Skin of body (tissue), 2 donors: Measurements from ENCODE around the gene C3orf85. TPM values are rescaled to one million over a fixed set of nuclear protein-coding genes. Genes with fewer than 3 reads are reported as not detected.
A peak's percentile ranks its signal among the peaks of the same experiment; 100 is the strongest.
"Not testable (repeated sequence)": the region's sequence is repeated elsewhere in the genome, so short reads cannot be mapped to it uniquely, and the experiment has no call there.

ENCODE experiments used
- DNase-seq: peaks from one replicate; lab custom pipeline; 2025; lab: John Stamatoyannopoulos, UW
- total RNA-seq: library from RNA; depleted of rRNA; stranded (reverse); fragments of >200 nt; gene quantifications from one replicate; pipeline ENCODE4 v1.2.3, GENCODE V29; 2014

C3orf85 gene, protein sequence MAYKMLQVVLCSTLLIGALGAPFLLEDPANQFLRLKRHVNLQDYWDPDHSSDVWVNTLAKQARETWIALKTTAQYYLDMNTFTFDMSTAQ
- not detected for total RNA-seq

DNA sequence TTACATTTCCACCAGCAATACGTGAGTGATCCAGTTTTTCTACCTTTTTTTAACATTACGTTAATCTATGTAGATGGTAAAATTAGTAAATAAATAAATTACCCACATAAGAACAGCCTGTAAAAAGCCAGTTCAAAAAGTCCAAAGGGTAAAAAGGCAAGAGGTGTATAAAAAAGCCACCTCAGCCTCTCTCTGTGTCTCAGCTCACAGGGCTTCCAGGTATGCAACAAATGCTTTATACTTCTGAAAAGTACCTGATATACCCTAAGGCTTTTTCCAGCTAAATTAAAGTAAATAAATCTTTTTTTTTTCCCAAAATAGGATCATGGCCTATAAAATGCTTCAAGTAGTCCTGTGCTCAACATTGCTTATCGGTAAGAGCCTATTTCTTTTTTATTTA is at the start of gene C3orf85:
Gene C3orf85 (plus strand): TSS at position 197 of the 400 bp plus-strand sequence. CDS start 129 bp downstream, at position 326.
- DNase-seq: no peak

DNA sequence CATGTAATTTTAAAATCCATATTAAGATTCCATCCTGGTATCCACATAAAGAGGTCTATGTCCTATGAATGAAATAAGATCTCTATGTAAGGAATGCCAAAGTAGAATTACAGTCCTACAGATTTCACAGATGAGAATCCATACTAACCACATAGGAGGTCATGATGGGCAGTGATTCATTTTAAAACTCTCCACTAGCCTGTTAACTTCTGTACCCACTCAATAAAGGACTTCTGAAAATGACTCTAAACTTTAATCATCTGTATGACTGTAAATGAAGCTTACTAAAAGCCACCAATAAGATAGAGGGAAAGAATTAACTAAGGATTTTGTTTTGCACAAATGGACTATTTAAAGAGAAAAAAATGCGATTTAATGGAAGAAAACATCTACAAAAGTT is 47.3 kb upstream of the C3orf85 start:
- DNase-seq: no peak

DNA sequence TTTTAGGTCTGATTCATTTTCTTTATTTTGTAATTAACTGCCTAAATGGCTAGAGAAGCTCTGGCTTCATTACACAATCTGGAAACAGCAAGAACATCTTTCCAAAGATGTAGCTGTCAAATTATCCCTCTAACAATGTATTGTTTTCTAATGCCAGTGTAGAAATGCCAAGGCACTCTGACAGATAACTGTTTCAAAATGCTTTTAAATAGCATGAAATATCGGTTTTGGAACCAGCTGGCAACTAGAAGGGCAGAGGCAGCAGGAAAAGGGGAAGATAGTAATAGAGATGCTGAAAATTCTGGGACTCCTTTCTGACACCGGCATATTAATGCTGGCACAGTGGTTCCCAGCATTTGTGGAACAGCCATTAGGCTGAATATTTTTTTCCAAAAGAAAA is 44.7 kb upstream of the C3orf85 start:
- no peak for DNase-seq

DNA sequence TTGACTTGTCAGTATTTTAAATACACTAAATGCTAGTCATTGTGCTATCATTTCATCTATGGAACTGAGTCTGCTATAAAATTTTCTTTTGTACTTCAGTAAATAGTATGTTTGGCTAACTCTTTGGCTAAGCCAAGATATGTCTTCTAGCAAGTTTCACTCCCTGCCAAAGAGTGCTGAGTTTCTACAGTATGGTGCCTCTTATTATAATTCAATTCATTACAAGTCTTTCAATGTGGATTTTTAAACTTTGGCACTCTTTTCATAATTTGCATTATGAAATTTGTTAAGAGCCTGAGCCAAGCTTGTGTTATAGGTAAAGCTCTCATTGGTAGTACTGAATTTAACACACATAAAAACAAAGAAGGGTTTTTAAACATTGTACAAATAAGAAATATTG is 43.0 kb upstream of the C3orf85 start:
- DNase-seq: no peak

DNA sequence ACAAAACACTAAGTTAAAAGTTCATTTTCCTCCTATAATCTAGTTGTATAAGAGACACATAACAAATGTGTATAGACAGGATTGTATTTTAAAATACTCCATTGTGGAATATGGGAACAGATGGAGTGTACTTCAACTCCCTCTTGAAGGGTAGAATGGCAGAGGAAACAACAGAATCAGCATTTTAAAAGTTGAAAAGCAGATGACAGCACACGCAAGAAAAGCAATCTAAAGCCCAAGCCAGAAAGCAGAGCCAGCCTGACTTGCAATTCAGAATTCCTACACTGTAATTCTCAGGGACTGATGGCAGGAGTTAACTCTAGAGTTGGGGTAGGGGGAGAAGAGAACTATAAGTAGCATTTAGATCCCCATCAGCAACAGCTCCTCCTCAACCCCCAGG is 41.4 kb upstream of the C3orf85 start:
- no peak for DNase-seq

DNA sequence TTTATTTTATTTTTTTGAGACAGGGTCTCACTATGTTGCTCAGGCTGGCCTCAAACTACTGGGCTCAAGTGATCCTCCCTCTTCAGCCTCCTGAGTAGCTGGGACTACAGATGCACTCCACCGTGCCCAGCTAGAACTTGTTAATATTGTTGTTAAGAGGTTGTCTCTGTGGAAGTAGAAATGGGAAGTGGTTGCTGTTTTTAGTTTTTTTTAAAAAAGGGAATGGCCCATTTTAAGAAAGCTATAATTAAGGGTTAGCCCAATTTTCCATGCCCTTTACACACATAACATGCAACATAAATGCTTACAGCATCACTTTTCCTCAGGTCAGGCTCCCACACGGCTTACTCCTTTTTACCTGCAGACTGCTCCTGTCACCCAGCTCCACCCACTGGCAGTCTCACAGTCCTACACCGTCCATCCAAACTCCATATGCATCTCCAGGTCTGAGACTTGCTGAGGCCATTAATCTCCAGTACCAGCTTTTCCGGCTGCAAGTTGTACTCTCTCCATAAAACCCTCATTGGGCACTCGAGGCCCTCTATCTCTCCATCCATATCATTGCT is 38.4 kb upstream of the C3orf85 start:
- no peak for DNase-seq

DNA sequence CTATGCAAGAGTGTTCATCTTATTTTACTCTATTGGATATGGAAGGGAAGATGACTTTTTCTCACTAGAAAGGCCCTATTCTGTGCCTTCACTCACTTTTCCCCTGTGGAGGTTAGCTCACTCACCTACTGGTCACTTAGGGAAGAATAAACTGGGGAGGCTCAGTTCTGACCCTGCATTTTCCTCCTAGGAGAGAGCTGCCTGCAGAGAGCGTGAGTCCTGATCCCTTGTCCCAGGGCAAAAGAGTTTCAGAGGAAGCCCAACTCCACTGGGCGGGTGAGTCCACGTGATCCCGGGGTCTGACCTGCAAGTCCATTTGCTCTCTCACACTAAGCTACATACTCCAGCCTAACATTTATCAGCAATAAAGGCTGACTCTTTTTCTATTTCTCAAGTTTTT is 26.9 kb upstream of the C3orf85 start:
- no peak for DNase-seq

DNA sequence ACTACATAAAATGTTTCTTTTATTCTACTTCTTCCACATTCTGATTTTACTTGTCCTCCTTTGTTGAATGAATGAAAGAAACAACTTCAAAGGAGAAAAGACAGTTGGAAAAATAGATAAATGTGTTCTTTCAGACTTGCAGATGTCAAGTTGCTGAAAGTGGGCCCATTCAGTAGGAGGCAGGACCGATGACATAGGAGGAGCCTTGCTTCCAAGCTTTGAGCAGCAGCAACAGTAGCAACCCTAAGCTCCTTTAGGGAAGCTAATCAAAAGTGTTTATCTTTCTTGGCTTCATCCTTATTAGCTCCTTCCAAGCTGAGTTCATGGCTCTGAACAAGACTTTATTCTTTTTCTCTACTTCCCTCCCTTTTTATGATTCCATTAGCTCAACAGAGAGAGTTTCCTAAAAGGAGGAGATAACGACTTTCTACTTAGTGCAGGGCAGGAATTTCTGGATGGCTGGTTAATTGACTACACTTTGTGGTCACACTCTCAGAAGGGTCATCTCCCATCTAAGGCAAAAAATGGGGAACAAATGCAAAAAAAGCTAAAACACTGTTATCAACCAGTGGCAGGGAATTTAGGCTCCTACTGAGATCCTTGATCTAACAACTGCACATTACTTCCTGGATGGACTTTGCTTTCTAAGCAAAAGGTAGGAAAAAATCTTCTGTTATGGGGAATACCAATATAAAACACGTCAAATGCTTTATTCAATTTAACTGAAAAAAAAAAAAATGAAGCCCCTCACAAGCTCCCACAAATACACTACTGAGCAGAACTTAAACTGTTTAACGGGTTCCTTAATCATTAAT is 23.4 kb upstream of the C3orf85 start:
- DNase-seq: no peak

DNA sequence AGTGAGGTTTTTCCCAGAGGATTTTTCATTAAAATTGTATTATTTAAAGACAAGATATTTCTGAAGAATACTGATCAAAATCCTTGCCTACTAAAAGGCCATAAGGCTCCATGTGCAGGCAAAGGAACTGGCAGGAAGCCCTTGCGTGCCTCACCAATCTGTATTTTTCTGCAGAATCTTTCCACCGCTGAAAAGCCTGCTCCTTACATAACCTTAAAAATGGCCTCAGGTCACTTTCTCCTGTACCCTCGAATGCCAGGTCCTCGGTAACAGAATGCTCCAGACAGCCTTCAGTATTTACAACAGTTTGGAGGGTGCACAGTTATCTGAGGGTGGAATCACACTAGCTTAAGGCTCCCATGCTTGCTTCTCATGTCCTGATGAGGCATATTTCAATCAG is 21.8 kb upstream of the C3orf85 start:
- DNase-seq: no peak

DNA sequence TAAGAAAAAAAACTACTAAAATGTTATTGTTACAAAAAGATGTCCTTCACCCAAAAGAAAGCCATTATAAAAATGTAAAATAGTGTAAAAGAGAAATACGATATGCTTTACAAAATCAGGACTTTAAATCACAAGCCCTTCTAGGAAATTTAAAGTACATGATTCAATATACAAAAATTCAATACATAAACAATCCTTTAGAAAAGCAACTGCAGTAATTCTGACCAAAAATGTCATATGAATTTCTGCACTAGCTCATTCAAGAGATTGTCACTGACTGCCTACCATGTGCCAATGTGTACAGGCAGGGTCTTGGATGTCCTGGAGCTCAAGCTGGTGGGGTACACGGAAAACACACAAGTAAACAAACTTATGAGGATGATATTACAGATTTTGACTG is 21.1 kb upstream of the C3orf85 start:
- DNase-seq: no peak

DNA sequence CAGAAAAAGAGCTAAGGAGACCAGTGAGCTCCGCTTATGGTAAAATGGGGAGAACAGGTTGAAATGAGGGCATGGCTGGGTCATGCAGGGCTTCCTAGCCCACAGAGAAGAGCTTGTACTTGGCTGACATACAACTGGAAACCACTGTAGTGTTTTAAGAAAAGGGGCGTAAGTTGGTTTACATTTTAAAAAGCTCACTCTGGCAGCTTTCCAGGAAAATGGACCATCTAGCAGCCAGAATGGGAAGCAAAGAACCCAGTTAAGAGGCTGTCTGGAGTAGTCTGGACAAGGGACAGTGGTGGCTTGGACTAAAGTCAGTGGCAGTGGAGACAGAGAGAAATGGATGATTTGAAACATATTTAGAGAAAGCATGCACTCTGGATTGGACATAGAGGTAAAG is 20.5 kb upstream of the C3orf85 start:
- DNase-seq: no peak

DNA sequence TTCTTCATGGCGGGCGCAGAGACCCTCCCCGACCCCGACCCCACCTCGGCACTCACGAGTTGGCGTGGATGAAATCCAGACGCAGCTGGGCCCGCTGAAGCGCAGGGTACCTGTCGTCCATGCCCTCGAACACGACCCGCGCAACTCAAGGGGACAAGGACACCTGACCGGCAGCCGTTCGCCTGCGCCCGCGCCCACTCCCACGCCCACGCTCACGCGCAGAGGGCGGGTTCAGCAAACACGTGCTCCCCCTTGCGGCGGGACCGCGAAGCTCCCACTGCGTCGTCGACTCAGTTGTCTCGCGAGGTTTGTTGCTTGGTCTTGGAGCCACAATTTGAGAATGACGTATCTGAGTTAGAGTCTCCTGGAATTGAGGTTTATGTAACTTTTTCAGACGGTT is 18.6 kb upstream of the C3orf85 start, which contains the start of gene MORC1:
Gene MORC1 (minus strand): TSS at position 196 of the 400 bp plus-strand sequence. CDS start 75 bp downstream, at position 121.
- no peak for DNase-seq

DNA sequence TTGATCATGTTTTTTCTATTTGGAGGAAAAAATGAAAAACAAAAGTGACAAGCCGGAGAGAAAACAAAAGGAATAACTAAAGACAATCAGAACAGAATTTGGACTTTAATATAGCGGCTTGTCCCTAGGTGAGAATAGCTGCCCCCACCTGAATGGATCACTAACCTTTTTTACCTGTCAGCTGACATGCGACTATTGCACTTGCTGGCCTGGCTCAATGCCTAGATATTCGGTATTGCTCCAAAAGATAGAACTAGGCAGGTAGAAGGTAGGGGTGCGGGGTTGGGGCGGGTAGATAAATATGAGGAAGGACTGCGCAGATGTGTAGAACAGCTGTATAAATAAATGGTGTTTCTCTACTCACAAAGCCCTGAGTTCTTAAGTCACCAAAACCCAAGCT is 17.9 kb upstream of the C3orf85 start:
- no peak for DNase-seq

DNA sequence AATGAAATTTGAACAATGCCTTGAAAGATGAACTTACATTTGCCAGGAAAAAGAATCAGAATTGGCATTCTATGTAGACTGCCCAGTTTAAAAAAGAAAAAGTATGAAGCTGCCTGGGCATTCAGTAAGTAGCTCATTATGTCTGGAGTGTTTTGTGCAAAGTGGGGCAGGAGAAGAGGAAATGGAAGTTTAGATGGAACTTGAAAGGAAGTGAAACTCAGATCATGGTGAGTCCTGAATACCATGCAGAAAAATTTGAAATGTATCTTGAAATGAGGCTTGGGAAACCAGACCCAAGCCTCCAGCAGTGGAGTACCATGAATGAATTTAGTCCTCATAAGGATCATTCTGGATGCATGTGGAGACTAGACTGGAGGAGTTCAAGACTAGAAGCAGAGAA is 13.8 kb upstream of the C3orf85 start:
- DNase-seq: no peak

DNA sequence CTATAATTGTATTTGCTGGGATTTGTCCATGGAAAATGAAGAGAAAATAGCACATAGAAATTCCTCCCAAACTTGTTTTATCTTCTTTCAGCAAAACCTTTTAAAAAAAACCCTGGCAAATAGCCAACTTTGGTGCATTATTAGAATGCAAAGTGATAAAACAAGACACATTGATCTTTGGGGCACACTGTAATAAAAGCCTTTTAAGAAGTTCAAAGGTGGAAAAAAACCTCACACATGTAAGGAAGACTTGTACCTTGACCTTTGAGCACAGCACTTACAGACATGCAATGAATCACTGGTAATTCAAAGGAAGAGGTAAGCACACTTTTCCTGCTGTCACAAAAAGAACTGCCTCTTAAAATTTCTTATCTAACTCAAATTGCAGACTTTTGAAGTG is 10.6 kb upstream of the C3orf85 start:
- DNase-seq: no peak

DNA sequence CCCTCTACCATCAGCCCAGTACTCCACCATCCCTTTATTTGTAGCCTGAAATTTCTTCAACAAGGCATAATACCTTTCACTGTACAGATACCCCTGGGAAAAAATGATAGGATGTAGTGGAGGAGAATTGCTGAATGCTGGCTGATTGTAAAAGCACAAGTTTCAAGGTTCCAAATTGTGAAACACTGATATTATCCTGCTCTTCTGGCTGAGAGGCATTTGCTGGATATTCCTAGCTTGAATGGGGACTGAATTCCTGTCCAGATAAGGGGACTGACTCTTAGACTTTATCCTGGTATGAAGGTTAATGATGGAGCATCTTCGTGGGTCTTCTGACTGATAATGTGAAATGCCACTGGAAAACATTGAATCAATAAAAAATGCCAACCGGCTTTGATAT is 9.0 kb upstream of the C3orf85 start:
- no peak for DNase-seq

DNA sequence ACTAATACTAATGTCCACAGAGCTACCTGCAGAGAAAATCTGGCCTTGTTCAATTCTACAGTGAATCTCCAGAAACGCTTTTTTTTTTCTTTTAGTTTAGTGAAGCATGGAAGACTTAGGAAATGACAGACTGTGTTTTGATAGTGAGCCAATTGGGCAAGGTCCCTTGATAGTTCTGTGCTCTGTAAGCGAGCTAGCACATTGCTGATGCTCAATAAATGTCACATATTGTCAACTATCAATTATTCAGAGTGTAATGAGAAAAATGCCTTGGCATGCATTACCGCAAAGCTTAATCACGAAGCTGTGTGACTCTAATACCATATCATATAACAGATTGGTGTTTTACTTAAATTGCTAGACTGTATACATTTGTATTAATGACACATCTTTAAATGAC is 5.2 kb upstream of the C3orf85 start:
- DNase-seq: peak; percentile 21

DNA sequence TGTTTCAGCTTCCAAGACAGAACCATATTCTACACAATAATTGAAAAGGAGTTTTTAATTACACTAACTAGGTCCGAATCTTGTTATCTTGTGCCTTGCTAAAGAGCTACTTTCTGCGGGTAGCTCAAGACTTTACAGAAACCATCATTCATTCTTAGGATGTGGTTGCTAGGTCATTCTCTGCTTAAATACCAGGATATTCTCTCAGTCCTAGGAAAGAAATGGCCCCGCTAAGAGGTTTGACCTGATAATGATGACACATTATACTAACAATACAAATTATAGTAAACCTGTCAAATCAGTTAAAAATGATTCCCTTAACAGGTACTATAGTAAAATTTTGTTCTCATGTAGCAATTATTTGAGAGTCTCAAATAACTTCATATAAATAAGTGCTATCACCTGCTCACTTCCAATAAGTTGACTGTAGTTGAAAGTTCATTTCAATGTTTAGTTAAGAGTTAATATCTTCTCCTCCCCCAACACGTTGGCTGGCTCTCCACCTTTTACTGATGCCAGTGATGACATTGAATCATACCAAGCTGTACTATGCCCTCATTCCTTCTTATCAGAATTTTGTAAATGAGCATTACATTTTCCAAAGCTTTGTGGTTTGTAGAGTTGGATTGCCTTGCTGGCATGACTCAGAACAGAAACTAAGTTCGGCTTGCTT is 3.6 kb upstream of the C3orf85 start:
- DNase-seq: no peak

DNA sequence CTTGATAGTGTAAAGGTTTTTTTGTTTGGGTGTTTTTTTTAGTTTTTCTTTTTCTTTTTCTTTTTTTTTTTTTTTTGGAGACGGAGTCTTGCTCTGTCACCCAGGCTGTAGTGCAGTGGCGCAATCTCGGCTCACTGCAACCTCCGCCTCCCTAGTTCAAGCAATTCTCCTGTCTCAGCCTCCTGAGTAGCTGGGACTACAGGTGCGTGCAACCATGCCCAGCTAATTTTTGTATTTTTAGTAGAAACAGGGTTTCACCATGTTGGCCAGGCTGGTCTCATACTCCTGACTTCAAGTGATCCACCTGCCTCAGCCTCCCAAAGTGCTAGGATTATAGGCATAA is 3.1 kb upstream of the C3orf85 start:
- not testable (repeated sequence) for DNase-seq

DNA sequence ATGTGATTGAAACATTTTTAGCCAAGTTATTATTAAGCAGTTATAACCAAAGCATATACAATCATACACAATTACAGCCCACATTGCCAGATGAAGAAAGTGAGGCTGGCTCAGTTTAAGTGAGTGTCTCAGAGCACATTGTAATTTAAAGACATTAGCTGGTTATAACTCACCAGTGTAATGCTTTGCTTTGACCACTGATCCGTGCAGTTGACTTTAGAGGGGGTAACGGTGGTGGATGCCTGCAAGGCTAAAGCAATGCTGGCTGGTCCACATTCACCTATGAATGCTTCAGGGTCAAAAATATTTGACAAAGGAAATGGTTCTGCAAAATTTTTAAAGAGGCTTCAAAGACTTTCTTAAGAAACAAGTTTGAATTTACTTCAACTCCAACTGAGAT is 1.2 kb downstream of the C3orf85 start:
- no peak for DNase-seq

DNA sequence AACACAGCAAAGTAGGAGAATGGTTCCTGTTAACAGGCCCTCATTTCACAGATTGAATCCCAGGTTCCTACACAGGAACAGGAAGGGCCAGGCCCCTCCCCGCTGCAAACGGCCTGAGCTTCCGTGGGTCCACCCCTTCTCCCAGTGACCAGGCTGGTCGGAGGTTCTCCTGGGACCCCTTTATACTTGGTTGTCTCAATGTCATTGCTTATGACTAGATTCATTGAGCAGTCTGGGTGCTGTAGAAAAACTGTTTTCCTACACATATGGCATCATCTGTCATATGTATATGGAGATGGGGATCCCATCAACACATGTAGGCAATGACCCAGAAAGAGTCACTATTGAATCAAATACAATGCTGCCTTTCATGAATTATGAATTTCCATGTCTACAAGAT is 3.8 kb downstream of the C3orf85 start:
- DNase-seq: no peak

DNA sequence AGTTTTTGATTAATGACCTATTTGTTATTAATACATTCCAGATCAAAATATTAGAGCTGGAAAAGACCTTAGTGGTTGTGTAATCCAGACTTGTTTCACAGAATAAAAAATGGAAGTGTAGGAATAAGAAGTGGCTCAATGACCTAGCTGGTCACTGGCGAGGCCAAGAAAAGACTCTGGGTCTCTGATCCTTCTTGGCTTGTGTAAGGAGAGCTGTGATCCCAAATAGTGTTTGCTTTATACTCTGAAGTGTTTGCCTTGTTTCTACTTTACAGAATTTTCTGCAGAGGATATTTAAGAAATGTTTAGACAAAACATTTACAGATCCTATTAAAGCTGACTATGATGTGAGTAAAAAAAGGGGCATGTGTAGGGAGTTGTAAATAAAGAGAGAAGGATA is 7.1 kb downstream of the C3orf85 start:
- no peak for DNase-seq

DNA sequence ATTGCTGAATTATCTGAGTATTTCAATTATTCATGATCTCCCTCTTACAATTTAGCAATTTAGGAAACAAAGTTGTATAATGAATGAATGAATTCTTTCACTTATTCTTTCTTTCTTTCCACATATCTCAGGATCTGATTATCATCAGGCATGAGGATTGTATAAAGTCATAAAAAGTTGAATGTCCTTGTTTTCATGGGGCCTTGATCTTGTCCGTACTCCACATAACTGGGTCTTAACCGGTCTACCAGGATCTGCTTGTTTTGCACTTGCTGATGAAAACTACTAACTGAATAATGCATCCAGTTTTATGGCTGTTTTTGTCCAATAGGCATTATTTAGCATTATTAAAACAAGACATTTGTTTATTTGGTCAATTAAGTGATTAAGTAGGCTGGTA is 12.6 kb downstream of the C3orf85 start:
- no peak for DNase-seq
